Smooth muscle cell (in vitro differentiated cells): ENCODE results near the gene CNTFR. TPM values are rescaled to one million over a fixed set of nuclear protein-coding genes. Genes with fewer than 3 reads are reported as not detected.

ENCODE experiments used
- DNase-seq: peaks from one replicate; lab custom pipeline; 2025; ENCODE audit not compliant: unreplicated experiment; lab: John Stamatoyannopoulos, UW
- H2AFZ ChIP-seq: fragments of 200-600 bp; sonication (generic); 2 replicates; pipeline ENCODE4 v1.6.0; 2016; ENCODE audit warnings: antibody characterized with exemption, low read depth, mild to moderate bottlenecking
- H3F3A ChIP-seq: fragments of 200-600 bp; sonication (generic); 2 replicates; pipeline ENCODE4 v1.6.0; 2017; ENCODE audit warnings: antibody characterized with exemption, low read depth
- H3K27ac ChIP-seq: fragments of 200-600 bp; sonication (generic); 2 replicates; pipeline ENCODE4 v1.5.1; 2016; ENCODE audit warnings: low read depth, mild to moderate bottlenecking
- H3K27me3 ChIP-seq: fragments of 200-600 bp; sonication (generic); 2 replicates; pipeline ENCODE4 v1.6.1; 2016; ENCODE audit warnings: low read depth, mild to moderate bottlenecking
- H3K36me3 ChIP-seq: fragments of 200-600 bp; sonication (generic); 2 replicates; pipeline ENCODE4 v1.5.1; 2016; ENCODE audit warnings: low read depth
- H3K4me1 ChIP-seq: fragments of 200-600 bp; sonication (generic); 2 replicates; pipeline ENCODE4 v1.5.1; 2016; ENCODE audit warnings: low read depth
- H3K4me2 ChIP-seq: fragments of 200-600 bp; sonication (generic); 2 replicates; pipeline ENCODE4 v1.6.0; 2016; ENCODE audit warnings: mild to moderate bottlenecking
- H3K4me3 ChIP-seq: fragments of 200-600 bp; sonication (generic); 2 replicates; pipeline ENCODE4 v1.5.1; 2016; ENCODE audit warnings: mild to moderate bottlenecking
- H3K79me2 ChIP-seq: fragments of 200-600 bp; sonication (generic); 2 replicates; pipeline ENCODE4 v1.6.0; 2016; ENCODE audit warnings: low read depth, mild to moderate bottlenecking
- H3K9ac ChIP-seq: fragments of 200-600 bp; sonication (generic); 2 replicates; pipeline ENCODE4 v1.6.0; 2016; ENCODE audit warnings: low read depth
- H3K9me3 ChIP-seq: fragments of 200-600 bp; sonication (generic); replicated peaks from 2 replicates; pipeline ENCODE4 v1.5.1; 2016; ENCODE audit warnings: low read depth
- H4K20me1 ChIP-seq: fragments of 200-600 bp; sonication (generic); 2 replicates; pipeline ENCODE4 v1.6.0; 2016; ENCODE audit warnings: low read depth
- WGBS: methylation state at CpG from one replicate; pipeline ENCODE4 v1.1.7; 2016; ENCODE audit warnings: low lambda C conversion rate; 5-methylcytosine and 5-hydroxymethylcytosine counted together
- polyA plus RNA-seq: library from polyadenylated mRNA; unstranded; fragments of >200 nt; fragmentation: Nextera tagmentation; extraction: Ambion mirVana; gene quantifications from 2 replicates; pipeline ENCODE4 v1.2.1, GENCODE V29; 2016
- total RNA-seq: library from RNA; depleted of rRNA; stranded (reverse); fragments of >200 nt; gene quantifications from 2 replicates; pipeline ENCODE4 v1.2.3, GENCODE V29; 2014
- TF ChIP-seq, protein P1 (sequence below): fragments of 200-600 bp; sonication (generic); IDR thresholded peaks from 2 replicates; pipeline ENCODE4 v1.5.1; 2017; ENCODE audit warnings: borderline replicate concordance, mild to moderate bottlenecking, antibody characterized with exemption; ENCODE audit not compliant: insufficient read depth, poor library complexity, severe bottlenecking

Gene CNTFR
- total and polyA plus RNA-seq, 2 experiments from 2014 or later: 4.3 to 16.4 TPM

DNA sequence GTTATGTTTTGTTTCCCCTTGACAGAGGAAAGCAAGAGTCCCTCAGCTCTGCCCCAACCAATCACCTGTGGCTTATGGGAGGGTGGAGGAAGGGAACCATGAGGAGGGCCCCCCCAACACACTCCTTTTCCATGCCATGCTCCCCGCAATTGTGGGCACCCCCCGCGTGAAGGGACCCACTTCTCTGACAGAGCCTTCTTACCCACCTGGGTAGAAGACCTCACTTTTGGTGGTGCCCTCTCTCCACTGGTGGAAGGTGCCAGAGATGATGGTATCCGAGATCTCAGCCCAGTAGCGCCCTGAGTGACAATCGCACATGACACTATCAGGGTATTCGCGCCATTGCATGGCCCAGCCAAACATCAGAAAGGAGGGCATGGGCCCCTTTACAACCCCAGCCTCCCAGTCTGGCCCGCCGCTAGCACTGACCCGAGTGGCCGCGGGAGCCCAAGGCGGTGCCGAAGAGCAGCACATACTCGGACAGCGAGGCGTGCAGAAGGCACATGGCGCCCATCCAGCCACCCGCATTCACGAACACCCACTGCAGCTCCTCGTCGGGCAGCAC, 47.3 kb upstream of the CNTFR start:
- Histone ChIP-seq H3K4me1 (peaks cover 24% of the 10 kb centered on the region), H3K9me3 (no peaks in the 10 kb centered on the region), H2AFZ (peak overlapping the region; percentile 71), H3K4me2 (peak overlapping the region; percentile 93), H3K4me3 (peak overlapping the region; percentile 57), H3K9ac (peak overlapping the region; percentile 41), H3K79me2 (peaks cover 10% of the 10 kb centered on the region), H3K27ac (no peak overlapping the region), H3F3A (no peaks in the 10 kb centered on the region), H3K36me3 (no peaks in the 10 kb centered on the region), H4K20me1 (no peaks in the 10 kb centered on the region), H3K27me3 (peaks cover 4% of the 10 kb centered on the region)
- 6% methylated on average over 23 of the region's 23 CpGs for WGBS
- TF ChIP-seq, protein P1, sequence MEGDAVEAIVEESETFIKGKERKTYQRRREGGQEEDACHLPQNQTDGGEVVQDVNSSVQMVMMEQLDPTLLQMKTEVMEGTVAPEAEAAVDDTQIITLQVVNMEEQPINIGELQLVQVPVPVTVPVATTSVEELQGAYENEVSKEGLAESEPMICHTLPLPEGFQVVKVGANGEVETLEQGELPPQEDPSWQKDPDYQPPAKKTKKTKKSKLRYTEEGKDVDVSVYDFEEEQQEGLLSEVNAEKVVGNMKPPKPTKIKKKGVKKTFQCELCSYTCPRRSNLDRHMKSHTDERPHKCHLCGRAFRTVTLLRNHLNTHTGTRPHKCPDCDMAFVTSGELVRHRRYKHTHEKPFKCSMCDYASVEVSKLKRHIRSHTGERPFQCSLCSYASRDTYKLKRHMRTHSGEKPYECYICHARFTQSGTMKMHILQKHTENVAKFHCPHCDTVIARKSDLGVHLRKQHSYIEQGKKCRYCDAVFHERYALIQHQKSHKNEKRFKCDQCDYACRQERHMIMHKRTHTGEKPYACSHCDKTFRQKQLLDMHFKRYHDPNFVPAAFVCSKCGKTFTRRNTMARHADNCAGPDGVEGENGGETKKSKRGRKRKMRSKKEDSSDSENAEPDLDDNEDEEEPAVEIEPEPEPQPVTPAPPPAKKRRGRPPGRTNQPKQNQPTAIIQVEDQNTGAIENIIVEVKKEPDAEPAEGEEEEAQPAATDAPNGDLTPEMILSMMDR: no peak
- DNase-seq: no peak

DNA sequence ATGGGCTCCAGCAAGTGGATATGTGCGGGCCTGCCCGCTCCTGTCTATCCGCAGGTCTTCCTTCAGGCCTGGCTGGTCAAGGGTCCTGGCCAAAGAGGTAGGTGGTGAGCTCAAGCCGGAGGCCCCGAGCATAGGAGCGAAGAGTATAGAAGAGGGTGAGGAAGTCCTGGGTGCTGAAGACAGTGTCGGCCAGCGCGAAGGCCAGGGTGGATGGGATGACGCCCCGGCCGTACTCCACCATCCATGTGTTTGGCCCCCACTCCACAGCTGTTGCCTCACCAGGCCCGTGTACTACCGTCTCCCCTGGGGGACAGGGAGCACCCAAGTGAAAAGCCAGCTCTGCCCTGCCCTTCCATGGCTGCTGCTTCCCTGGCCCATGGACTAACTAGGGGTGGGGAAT, 46.0 kb upstream of the CNTFR start:
- DNase-seq: no peak
- H3K27ac ChIP-seq: no peak overlapping the region
- H3K4me2 ChIP-seq: no peak overlapping the region
- H3F3A ChIP-seq: no peaks in the 10 kb centered on the region
- H3K9ac ChIP-seq: no peak overlapping the region
- H3K79me2 ChIP-seq: peaks cover 10% of the 10 kb centered on the region
- WGBS: 96% methylated on average over 14 of the region's 14 CpGs
- no peaks in the 10 kb centered on the region for H4K20me1 ChIP-seq
- peaks cover 17% of the 10 kb centered on the region for H3K27me3 ChIP-seq
- H3K9me3 ChIP-seq: no peaks in the 10 kb centered on the region
- H3K4me3 ChIP-seq: no peak overlapping the region
- TF ChIP-seq, protein P1: no peak
- peaks cover 29% of the 10 kb centered on the region for H3K4me1 ChIP-seq
- no peaks in the 10 kb centered on the region for H3K36me3 ChIP-seq
- H2AFZ ChIP-seq: no peak overlapping the region

DNA sequence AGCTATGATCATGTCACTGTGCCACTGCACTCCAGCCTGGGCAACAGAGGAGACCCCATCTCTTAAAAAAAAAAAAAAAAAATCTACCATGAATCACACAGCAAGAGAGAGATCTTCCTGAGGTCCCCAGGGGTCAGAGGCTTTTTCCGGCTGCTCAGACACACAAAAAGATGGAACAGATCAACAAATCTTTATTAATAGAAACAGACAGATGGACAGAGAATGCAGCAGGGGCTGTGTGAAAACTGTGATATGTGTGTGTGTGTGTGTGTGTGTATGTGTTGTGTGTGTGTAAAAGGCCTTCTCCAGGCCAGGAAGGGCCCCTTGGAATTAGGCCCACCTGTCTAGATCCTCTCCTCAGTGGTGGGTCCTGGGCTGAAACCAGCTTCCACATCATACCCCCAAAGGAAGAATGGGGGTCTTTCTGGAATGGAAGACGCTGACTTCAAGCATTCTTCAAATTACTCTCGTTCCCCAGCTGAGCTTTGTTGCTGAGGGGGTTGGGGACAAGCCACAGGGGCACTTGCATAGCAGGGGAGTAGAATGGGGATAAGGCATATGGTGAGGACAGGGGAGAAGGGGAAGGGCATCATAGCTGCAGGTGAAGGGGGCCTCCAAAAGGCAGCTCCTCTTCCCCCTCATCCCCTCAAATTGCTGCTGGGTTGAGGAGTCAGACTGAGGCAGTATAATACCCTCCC, 45.2 kb upstream of the CNTFR start:
- Histone ChIP-seq H3K4me1 (peaks cover 31% of the 10 kb centered on the region), H3K36me3 (no peaks in the 10 kb centered on the region), H3K4me3 (no peak overlapping the region), H3K79me2 (peaks cover 10% of the 10 kb centered on the region), H3K27ac (no peak overlapping the region), H3F3A (no peaks in the 10 kb centered on the region), H3K9ac (no peak overlapping the region), H3K9me3 (no peaks in the 10 kb centered on the region), H3K27me3 (peaks cover 26% of the 10 kb centered on the region), H3K4me2 (no peak overlapping the region), H4K20me1 (no peaks in the 10 kb centered on the region), H2AFZ (no peak overlapping the region)
- TF ChIP-seq, protein P1: no peak
- WGBS: 93% methylated on average over 3 of the region's 3 CpGs
- DNase-seq: no peak
